NCI-H146 treated with DMSO at 0.1 percent for 48 hours (cell line): ENCODE results near the gene NSMF.

Source experiments
- DNase-seq: peaks from one replicate; lab custom pipeline; 2025; ENCODE audit not compliant: unreplicated experiment; lab: John Stamatoyannopoulos, UW

NSMF gene

GRCh38 chr9:137448602-137448962, 10.6 kb downstream of the NSMF start:
- DNase-seq = no peak

GRCh38 chr9:137447722-137448601, 11.2 kb downstream of the NSMF start:
- DNase-seq = no peak

GRCh38 chr9:137446851-137447471, 12.2 kb downstream of the NSMF start:
- DNase-seq = no peak

- no peak for DNase-seq
Observed at GRCh38 chr9:137445930-137446431, 13.2 kb downstream of the NSMF start.

GRCh38 chr9:137445275-137445807, 13.8 kb downstream of the NSMF start:
- DNase-seq = peak; percentile 48

GRCh38 chr9:137444106-137444790, 14.9 kb downstream of the NSMF start:
- DNase-seq = no peak

- DNase-seq = no peak
Observed at GRCh38 chr9:137441935-137442321, 17.2 kb downstream of the NSMF start.

- DNase-seq = peak; percentile 72
Observed at GRCh38 chr9:137441289-137441934, 17.7 kb downstream of the NSMF start, which contains the start of gene ENTPD8. TSS of gene ENTPD8 (minus strand) at chr9:137441357. CDS start at chr9:137438285, 3,072 bp downstream.

GRCh38 chr9:137439158-137439714, 19.9 kb downstream of the NSMF start:
- DNase-seq = no peak

GRCh38 chr9:137438591-137439157, 20.5 kb downstream of the NSMF start:
- no peak for DNase-seq

GRCh38 chr9:137437691-137438590, 21.2 kb downstream of the NSMF start:
- DNase-seq = no peak

- DNase-seq = no peak
Observed at GRCh38 chr9:137436761-137437600, 22.2 kb downstream of the NSMF start.

- DNase-seq = no peak
Observed at GRCh38 chr9:137435980-137436760, 23.0 kb downstream of the NSMF start.

GRCh38 chr9:137435381-137435891, 23.7 kb downstream of the NSMF start:
- no peak for DNase-seq

GRCh38 chr9:137434498-137435380, 24.4 kb downstream of the NSMF start:
- no peak for DNase-seq

- no peak for DNase-seq
Observed at GRCh38 chr9:137433916-137434431, 25.2 kb downstream of the NSMF start.
